GM12878 (cell line): ENCODE measurements around the gene DNAH9.

Experiments used
- IKZF1 ChIP-seq: fragments of 450-650 bp; conservative IDR thresholded peaks from 2 replicates; pipeline ENCODE4 v1.6.1; 2017; ENCODE audit warnings: antibody characterized with exemption, mild to moderate bottlenecking
- NFIC ChIP-seq: IDR thresholded peaks from 2 replicates; pipeline ENCODE4 v1.6.1; 2012; ENCODE audit warnings: low read depth, mild to moderate bottlenecking, inconsistent platforms, low read length, moderate library complexity
- SMC3 ChIP-seq: IDR thresholded peaks from 2 replicates; pipeline ENCODE4 v1.6.1; 2011; ENCODE audit warnings: low read length, improper control_type of control experiment, borderline replicate concordance
- SUZ12 ChIP-seq: fragments of 200-600 bp; sonication (generic); IDR thresholded peaks from one replicate; pipeline ENCODE4 v1.6.1; 2018; ENCODE audit warnings: antibody characterized with exemption, mild to moderate bottlenecking; ENCODE audit not compliant: unreplicated experiment

DNA sequence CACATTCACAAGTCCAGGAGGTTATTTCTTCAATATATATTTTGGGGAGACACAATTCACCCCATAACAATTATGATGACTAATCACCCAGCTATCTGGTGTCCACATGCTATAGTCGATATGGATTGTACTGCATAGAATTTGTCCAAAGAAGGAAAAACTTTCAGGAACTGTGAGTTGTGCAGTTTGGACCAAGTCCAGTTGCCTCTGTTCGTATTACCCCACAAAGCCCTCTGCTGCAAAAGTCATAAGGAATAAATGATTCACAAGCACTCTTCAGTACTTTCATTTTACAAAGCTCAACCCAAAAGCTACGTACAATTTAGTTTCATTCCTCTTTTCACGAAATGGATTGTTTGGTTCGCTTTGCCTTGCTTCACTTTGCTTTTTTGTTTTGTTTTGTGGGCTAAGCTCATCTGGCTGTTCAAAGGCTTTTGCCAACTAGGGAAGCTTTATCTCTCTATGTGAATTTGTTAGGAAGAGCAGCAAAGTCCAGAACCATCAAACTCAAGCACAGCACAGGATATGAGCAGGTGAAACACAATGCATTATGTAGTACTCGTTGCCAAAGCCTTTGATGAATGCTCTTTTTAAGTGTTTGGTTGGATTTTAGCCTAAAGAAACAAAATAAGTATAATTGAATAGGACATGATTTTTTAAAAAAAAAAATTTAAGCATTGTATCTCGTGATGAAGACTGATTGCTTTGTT lies 300.4 kb downstream of the DNAH9 start:
- no peak for TF ChIP-seq NFIC
- TF ChIP-seq SUZ12, result no peak
- no peak for TF ChIP-seq IKZF1
- no peak for TF ChIP-seq SMC3
